ENCODE data around the gene HOXC6. TPM values are rescaled to one million over a fixed set of nuclear protein-coding genes. Genes with fewer than 3 reads are reported as not detected.

The HOXC6 gene
- total and polyA plus RNA-seq, 2 of the 13 experiments (the other 11 are each of a cell fraction or from before 2014, with no cell fraction given), result not detected

GRCh38 chr12:54053751-54054741 is 25.8 kb downstream of the HOXC6 start, which contains the start of gene HOXC4:
Gene HOXC4, plus strand, starts transcription at chr12:54053835. Its CDS starts 88 bp downstream, at chr12:54053923.
- Histone ChIP-seq H3K4me1 (ENCODE audit: insufficient read depth, low read length) (no peaks in the 10 kb centered on the region), H3K4me2 (ENCODE audit: low read depth, low read length) (no peak within 1 kb of the TSS), H3K27ac (ENCODE audit: extremely low read length, insufficient read depth, low read length) (no peak within 1 kb of the TSS), H4K20me1 (ENCODE audit: insufficient read depth, low read length) (no peaks in the 10 kb centered on the region), H3K27me3 (ENCODE audit: control insufficient read depth in 1 of 2, insufficient read depth in 2 of 2, low read length in 2 of 2) (peaks cover 8 to 67% of the 10 kb centered on the region in 2 experiments; a peak in 4 of 5 replicates), H3K9me3 (ENCODE audit: low read length) (no peaks in the 10 kb centered on the region), H3K9ac (ENCODE audit: insufficient read depth, low read depth, low read length) (no peak within 1 kb of the TSS), H3K36me3 (replicated peaks in 1 of 2; ENCODE audit: control insufficient read depth in 1 of 2, insufficient read depth in 2 of 2, low read length in 2 of 2) (no peaks in the 10 kb centered on the region), H3K79me2 (ENCODE audit: insufficient read depth, low read length) (no peaks in the 10 kb centered on the region), H2AFZ (ENCODE audit: low read length) (no peak within 1 kb of the TSS), H3K4me3 (replicated peaks in 1 of 3; ENCODE audit: insufficient read depth in 1 of 3, low read depth in 2 of 3, low read length in 3 of 3) (no peak within 1 kb of the TSS)
- in situ Hi-C loops (cut with HindIII; ENCODE audit: extremely low pct_ligation_motif_present, low pct_unique_long_range_greater_than_20kb), result no loop called here
- ATAC-seq (no peak), FAIRE-seq (no peak), DNase-seq (ENCODE audit: low spot score) (no peak)
- 40% methylated on average over 32 of the region's 52 CpGs for WGBS (ENCODE audit: low lambda C conversion rate)
- intact Hi-C loops (cut with micrococcal nuclease; ENCODE audit: unreplicated experiment), result no loop called here
- CTCF ChIA-PET (ENCODE audit: low intra/inter-chr PET ratio, low total read pairs), result no interaction called here
- BruUV-seq (replicated peaks), result no TSS peak
- POLR2A ChIA-PET, result no interaction called here
- TF ChIP-seq, protein P1, sequence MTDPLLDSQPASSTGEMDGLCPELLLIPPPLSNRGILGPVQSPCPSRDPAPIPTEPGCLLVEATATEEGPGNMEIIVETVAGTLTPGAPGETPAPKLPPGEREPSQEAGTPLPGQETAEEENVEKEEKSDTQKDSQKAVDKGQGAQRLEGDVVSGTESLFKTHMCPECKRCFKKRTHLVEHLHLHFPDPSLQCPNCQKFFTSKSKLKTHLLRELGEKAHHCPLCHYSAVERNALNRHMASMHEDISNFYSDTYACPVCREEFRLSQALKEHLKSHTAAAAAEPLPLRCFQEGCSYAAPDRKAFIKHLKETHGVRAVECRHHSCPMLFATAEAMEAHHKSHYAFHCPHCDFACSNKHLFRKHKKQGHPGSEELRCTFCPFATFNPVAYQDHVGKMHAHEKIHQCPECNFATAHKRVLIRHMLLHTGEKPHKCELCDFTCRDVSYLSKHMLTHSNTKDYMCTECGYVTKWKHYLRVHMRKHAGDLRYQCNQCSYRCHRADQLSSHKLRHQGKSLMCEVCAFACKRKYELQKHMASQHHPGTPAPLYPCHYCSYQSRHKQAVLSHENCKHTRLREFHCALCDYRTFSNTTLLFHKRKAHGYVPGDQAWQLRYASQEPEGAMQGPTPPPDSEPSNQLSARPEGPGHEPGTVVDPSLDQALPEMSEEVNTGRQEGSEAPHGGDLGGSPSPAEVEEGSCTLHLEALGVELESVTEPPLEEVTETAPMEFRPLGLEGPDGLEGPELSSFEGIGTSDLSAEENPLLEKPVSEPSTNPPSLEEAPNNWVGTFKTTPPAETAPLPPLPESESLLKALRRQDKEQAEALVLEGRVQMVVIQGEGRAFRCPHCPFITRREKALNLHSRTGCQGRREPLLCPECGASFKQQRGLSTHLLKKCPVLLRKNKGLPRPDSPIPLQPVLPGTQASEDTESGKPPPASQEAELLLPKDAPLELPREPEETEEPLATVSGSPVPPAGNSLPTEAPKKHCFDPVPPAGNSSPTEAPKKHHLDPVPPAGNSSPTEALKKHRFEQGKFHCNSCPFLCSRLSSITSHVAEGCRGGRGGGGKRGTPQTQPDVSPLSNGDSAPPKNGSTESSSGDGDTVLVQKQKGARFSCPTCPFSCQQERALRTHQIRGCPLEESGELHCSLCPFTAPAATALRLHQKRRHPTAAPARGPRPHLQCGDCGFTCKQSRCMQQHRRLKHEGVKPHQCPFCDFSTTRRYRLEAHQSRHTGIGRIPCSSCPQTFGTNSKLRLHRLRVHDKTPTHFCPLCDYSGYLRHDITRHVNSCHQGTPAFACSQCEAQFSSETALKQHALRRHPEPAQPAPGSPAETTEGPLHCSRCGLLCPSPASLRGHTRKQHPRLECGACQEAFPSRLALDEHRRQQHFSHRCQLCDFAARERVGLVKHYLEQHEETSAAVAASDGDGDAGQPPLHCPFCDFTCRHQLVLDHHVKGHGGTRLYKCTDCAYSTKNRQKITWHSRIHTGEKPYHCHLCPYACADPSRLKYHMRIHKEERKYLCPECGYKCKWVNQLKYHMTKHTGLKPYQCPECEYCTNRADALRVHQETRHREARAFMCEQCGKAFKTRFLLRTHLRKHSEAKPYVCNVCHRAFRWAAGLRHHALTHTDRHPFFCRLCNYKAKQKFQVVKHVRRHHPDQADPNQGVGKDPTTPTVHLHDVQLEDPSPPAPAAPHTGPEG (CRISPR knock-in tag; IDR thresholded peaks at IDR 0.05), result no peak
- TF ChIP-seq, protein P2, sequence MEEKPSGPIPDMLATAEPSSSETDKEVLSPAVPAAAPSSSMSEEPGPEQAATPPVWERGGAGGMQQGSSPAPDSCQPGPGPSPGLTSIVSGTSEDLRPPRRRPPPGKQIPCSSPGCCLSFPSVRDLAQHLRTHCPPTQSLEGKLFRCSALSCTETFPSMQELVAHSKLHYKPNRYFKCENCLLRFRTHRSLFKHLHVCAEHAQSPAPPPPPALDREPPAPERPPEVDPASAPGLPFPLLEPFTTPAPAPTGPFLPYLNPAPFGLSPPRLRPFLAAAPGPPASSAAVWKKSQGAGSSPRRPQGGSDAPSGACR (CRISPR knock-in tag; IDR thresholded peaks at IDR 0.05), result no peak
- no peak for TF ChIP-seq ZNF18 (CRISPR knock-in tag; IDR thresholded peaks at IDR 0.05; ENCODE audit: insufficient replicate concordance)
- no peak for TF ChIP-seq CENPBD1 (CRISPR knock-in tag; IDR thresholded peaks at IDR 0.05; ENCODE audit: borderline replicate concordance, low read depth)
- TF ChIP-seq, protein P3, sequence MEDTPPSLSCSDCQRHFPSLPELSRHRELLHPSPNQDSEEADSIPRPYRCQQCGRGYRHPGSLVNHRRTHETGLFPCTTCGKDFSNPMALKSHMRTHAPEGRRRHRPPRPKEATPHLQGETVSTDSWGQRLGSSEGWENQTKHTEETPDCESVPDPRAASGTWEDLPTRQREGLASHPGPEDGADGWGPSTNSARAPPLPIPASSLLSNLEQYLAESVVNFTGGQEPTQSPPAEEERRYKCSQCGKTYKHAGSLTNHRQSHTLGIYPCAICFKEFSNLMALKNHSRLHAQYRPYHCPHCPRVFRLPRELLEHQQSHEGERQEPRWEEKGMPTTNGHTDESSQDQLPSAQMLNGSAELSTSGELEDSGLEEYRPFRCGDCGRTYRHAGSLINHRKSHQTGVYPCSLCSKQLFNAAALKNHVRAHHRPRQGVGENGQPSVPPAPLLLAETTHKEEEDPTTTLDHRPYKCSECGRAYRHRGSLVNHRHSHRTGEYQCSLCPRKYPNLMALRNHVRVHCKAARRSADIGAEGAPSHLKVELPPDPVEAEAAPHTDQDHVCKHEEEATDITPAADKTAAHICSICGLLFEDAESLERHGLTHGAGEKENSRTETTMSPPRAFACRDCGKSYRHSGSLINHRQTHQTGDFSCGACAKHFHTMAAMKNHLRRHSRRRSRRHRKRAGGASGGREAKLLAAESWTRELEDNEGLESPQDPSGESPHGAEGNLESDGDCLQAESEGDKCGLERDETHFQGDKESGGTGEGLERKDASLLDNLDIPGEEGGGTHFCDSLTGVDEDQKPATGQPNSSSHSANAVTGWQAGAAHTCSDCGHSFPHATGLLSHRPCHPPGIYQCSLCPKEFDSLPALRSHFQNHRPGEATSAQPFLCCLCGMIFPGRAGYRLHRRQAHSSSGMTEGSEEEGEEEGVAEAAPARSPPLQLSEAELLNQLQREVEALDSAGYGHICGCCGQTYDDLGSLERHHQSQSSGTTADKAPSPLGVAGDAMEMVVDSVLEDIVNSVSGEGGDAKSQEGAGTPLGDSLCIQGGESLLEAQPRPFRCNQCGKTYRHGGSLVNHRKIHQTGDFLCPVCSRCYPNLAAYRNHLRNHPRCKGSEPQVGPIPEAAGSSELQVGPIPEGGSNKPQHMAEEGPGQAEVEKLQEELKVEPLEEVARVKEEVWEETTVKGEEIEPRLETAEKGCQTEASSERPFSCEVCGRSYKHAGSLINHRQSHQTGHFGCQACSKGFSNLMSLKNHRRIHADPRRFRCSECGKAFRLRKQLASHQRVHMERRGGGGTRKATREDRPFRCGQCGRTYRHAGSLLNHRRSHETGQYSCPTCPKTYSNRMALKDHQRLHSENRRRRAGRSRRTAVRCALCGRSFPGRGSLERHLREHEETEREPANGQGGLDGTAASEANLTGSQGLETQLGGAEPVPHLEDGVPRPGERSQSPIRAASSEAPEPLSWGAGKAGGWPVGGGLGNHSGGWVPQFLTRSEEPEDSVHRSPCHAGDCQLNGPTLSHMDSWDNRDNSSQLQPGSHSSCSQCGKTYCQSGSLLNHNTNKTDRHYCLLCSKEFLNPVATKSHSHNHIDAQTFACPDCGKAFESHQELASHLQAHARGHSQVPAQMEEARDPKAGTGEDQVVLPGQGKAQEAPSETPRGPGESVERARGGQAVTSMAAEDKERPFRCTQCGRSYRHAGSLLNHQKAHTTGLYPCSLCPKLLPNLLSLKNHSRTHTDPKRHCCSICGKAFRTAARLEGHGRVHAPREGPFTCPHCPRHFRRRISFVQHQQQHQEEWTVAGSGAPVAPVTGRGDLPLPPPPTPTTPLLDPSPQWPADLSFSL (CRISPR knock-in tag; IDR thresholded peaks at IDR 0.05), result no peak

Measured in HepG2 (cell line).